A673 (cell line): Measurements from ENCODE around the gene GOLGA8B. TPM values are rescaled to one million over a fixed set of nuclear protein-coding genes. Genes with fewer than 3 reads are reported as not detected.

Experiments used
- BruUV-seq: library from RNA; stranded (reverse); fragments of 400-500 nt; replicated peaks from 2 replicates; lab custom pipeline; 2021; lab: Mats Ljungman, UMichigan
- CTCF ChIA-PET: fragments of 300-600 bp; sonication (Branson Sonifier 250); formaldehyde crosslinking; loops from one replicate; lab custom pipeline; 2022; ENCODE audit warnings: antibody characterized with exemption; lab: Charles Lee
- POLR2A ChIA-PET: fragments of 300-600 bp; sonication (Branson Sonifier 250); formaldehyde crosslinking; loops from one replicate; lab custom pipeline; 2022; ENCODE audit warnings: antibody characterized with exemption; ENCODE audit not compliant: low non-redundant PET; lab: Charles Lee
- DNase-seq: peaks from one replicate; pipeline ENCODE4 v3.0.0-alpha.2; 2015; ENCODE audit warnings: low spot score
- H3K27ac ChIP-seq: fragments of 200-600 bp; sonication (generic); 2 replicates; pipeline ENCODE4 v1.5.1; 2016; ENCODE audit warnings: mixed run types, low read depth, mild to moderate bottlenecking, mixed read lengths, antibody characterized with exemption, low read length; ENCODE audit not compliant: poor library complexity, severe bottlenecking
- H3K27me3 ChIP-seq: fragments of 200-600 bp; sonication (generic); replicated peaks from 2 replicates; pipeline ENCODE4 v1.6.1; 2017; ENCODE audit warnings: mixed run types, low read depth, mild to moderate bottlenecking, mixed read lengths, antibody characterized with exemption, low read length; ENCODE audit not compliant: insufficient read depth, poor library complexity
- H3K36me3 ChIP-seq: fragments of 200-600 bp; sonication (generic); 2 replicates; pipeline ENCODE4 v1.6.1; 2016; ENCODE audit warnings: mixed run types, mild to moderate bottlenecking, mixed read lengths, antibody characterized with exemption, low read length; ENCODE audit not compliant: insufficient read depth, poor library complexity, severe bottlenecking
- H3K4me1 ChIP-seq: fragments of 200-600 bp; sonication (generic); 2 replicates; pipeline ENCODE4 v1.6.1; 2017; ENCODE audit warnings: mixed run types, mild to moderate bottlenecking, mixed read lengths, antibody characterized with exemption, low read length; ENCODE audit not compliant: insufficient read depth, poor library complexity, severe bottlenecking
- H3K4me3 ChIP-seq: fragments of 200-600 bp; sonication (generic); 2 replicates; pipeline ENCODE4 v1.5.1; 2016; ENCODE audit warnings: low read depth, mixed run types, mild to moderate bottlenecking, mixed read lengths, low read length; ENCODE audit not compliant: poor library complexity, severe bottlenecking
- H3K9me3 ChIP-seq: fragments of 200-600 bp; sonication (generic); 2 replicates; pipeline ENCODE4 v1.6.1; 2016; ENCODE audit warnings: mixed run types, low read depth, mild to moderate bottlenecking, mixed read lengths, antibody characterized with exemption, low read length; ENCODE audit not compliant: poor library complexity, severe bottlenecking
- EZH2 ChIP-seq: fragments of 200-600 bp; sonication (generic); IDR thresholded peaks from 2 replicates; pipeline ENCODE4 v1.6.1; 2017; ENCODE audit warnings: borderline replicate concordance, low read depth, mild to moderate bottlenecking, mixed read lengths, antibody characterized with exemption, low read length; ENCODE audit not compliant: poor library complexity, severe bottlenecking
- intact Hi-C: fragments of 100-400 bp; cut with micrococcal nuclease; formaldehyde crosslinking; loops from one replicate; pipeline ENCODE4 v1.10.0; 2022; ENCODE audit not compliant: unreplicated experiment
- total RNA-seq: library from RNA; stranded (reverse); gene quantifications from 2 replicates; pipeline ENCODE4 v1.2.3, GENCODE V29; 2021
- TF ChIP-seq, protein P1 (sequence below): fragments of 300-800, 200-600 bp; sonication (generic); conservative IDR thresholded peaks from 2 replicates; pipeline ENCODE4 v1.5.1; 2017; ENCODE audit warnings: low read depth, mild to moderate bottlenecking, antibody characterized with exemption, low read length, moderate library complexity, mixed read lengths

GOLGA8B gene
- total RNA-seq, 1 experiment from 2014 or later, result 36.0 TPM

DNA sequence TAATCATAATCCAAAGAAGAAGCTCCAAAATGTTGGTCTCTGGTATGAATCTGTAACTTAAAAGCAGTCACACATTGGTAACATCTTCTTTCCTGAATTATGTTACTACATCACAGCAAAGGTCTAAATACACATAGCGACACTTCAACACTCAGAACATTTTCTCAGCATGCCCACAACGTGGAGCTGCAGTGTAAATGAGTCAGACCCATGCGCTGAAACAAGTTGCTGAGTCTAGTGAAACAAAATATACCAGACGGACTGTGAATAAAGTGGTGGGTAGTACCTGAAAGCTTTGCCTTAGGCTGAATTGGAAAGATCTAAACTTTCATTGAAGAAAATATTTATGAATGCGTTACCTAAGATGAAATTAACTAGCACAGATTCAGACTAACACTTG lies 33.2 kb upstream of the GOLGA8B start:
- TF ChIP-seq, protein P1, sequence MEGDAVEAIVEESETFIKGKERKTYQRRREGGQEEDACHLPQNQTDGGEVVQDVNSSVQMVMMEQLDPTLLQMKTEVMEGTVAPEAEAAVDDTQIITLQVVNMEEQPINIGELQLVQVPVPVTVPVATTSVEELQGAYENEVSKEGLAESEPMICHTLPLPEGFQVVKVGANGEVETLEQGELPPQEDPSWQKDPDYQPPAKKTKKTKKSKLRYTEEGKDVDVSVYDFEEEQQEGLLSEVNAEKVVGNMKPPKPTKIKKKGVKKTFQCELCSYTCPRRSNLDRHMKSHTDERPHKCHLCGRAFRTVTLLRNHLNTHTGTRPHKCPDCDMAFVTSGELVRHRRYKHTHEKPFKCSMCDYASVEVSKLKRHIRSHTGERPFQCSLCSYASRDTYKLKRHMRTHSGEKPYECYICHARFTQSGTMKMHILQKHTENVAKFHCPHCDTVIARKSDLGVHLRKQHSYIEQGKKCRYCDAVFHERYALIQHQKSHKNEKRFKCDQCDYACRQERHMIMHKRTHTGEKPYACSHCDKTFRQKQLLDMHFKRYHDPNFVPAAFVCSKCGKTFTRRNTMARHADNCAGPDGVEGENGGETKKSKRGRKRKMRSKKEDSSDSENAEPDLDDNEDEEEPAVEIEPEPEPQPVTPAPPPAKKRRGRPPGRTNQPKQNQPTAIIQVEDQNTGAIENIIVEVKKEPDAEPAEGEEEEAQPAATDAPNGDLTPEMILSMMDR, result peak; percentile 32; the same call in 1 of the 2 replicates
- TF ChIP-seq EZH2, result no peak
- ChIA-PET CTCF (no interaction called here), POLR2A (no interaction called here)
- peak; percentile 55 for DNase-seq
- H3K36me3 ChIP-seq, result no peaks in the 10 kb centered on the region
- no peak overlapping the region for H3K4me3 ChIP-seq
- intact Hi-C loops, result no loop called here
- peaks cover 21% of the 10 kb centered on the region for H3K4me1 ChIP-seq
- peaks cover 4% of the 10 kb centered on the region for H3K27me3 ChIP-seq
- no peak overlapping the region for H3K27ac ChIP-seq
- BruUV-seq, result no TSS peak
- no peaks in the 10 kb centered on the region for H3K9me3 ChIP-seq

DNA sequence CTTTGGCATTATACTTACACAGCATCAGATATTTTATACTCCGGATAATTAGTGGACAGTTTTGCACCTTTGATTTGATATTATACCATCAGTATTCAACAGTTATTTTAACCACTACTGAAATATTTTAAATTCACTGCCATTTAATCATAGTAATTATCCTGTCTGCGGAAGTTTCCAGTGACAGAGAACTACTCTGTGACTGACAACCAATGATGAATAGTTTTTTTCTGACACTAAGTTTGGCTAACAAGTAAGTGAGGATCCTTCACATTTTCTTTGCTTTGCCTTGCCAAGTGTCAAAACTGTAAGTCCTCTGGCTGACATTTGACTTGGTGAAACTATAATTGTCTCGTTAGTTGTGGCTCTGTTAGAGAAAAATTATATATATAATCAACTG lies 30.5 kb upstream of the GOLGA8B start:
- H3K36me3 ChIP-seq, result no peaks in the 10 kb centered on the region
- no TSS peak for BruUV-seq
- no peaks in the 10 kb centered on the region for H3K9me3 ChIP-seq
- TF ChIP-seq, protein P1, result no peak
- no peak for TF ChIP-seq EZH2
- ChIA-PET CTCF (no interaction called here), POLR2A (no interaction called here)
- H3K4me1 ChIP-seq, result peaks cover 8% of the 10 kb centered on the region
- peak; percentile 10 for DNase-seq
- intact Hi-C loops, result no loop called here
- no peak overlapping the region for H3K4me3 ChIP-seq
- peaks cover 6% of the 10 kb centered on the region for H3K27me3 ChIP-seq
- no peak overlapping the region for H3K27ac ChIP-seq

DNA sequence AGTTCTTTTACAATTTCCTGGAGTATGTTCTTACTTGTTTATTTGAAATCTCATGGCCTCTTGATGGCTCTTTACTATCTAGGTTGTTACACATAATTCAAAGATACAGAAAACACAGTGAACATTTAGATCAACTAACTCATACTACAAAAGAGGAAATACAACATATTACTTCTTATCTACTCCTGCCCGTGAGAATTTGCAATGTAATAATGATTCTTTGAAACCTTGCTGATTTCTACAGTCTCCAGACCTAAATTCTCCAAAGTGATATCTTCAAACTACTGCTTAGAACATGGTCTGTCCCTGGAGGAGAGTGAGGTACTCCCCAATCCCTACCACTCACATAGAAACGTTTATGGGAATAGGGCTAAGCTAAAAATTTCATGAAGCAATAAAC lies 29.9 kb upstream of the GOLGA8B start:
- ChIA-PET POLR2A (no interaction called here), CTCF (no interaction called here)
- intact Hi-C loops, result no loop called here
- Histone ChIP-seq H3K36me3 (no peaks in the 10 kb centered on the region), H3K27me3 (peaks cover 11% of the 10 kb centered on the region), H3K27ac (no peak overlapping the region), H3K4me3 (no peak overlapping the region), H3K9me3 (no peaks in the 10 kb centered on the region), H3K4me1 (peaks cover 8% of the 10 kb centered on the region)
- no TSS peak for BruUV-seq
- TF ChIP-seq, protein P1, result no peak
- no peak for TF ChIP-seq EZH2
- no peak for DNase-seq
